GM12891 (cell line): ENCODE data around the gene CFAP61.

ENCODE experiments used
- DNase-seq: peaks from one replicate; pipeline ENCODE4 v3.0.0; 2011; ENCODE audit warnings: low spot score; ENCODE audit not compliant: insufficient read length
- FAIRE-seq: peaks from 2 replicates; lab custom pipeline; 2011; peaks lifted over from hg19 to GRCh38; lab: Jason Lieb, UNC
- PAX5 ChIP-seq: IDR thresholded peaks from 2 replicates; pipeline ENCODE4 v1.6.1; 2011; ENCODE audit warnings: low read length, moderate library complexity, mild to moderate bottlenecking; ENCODE audit not compliant: insufficient read depth, severe bottlenecking
- POLR2A ChIP-seq: IDR thresholded peaks from 2 replicates; pipeline ENCODE4 v1.6.1; 2011; ENCODE audit warnings: low read depth, low read length, control low read depth
- POLR2AphosphoS5 ChIP-seq: IDR thresholded peaks from 2 replicates; pipeline ENCODE4 v1.6.1; 2011; ENCODE audit warnings: low read depth, low read length, control low read depth
- POU2F2 ChIP-seq: IDR thresholded peaks from 2 replicates; pipeline ENCODE4 v1.6.1; 2011; ENCODE audit warnings: low read depth, mild to moderate bottlenecking, control low read depth, low read length, moderate library complexity
- SPI1 ChIP-seq: IDR thresholded peaks from 2 replicates; pipeline ENCODE4 v1.6.1; 2011; ENCODE audit warnings: low read depth, low read length, control low read depth
- TAF1 ChIP-seq: IDR thresholded peaks from 2 replicates; pipeline ENCODE4 v1.6.1; 2011; ENCODE audit warnings: low read depth, low read length, control low read depth

CFAP61 gene

DNA sequence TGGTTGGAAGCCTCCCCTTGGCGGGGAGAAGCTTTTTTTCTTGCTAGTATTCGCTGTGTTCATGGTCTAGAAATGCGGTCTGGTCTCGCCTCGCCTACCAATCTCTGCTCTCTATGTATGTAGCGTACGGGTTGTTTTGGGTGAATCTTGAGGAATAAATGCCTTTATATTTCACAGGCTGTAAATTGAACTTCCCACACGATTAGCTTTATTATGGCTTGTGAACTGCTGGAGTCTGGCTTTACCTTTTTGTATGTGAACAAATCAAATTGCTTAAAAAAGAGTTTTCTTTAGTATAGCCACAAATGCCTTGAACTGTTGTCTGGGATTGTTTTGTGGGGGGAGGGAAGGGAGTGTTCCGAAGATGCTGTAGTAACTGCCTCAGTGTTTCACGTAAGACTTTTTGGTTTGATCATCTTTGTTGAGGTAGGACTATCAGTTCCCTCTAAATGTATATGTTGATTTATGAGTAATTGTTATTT, 317.8 kb downstream of the CFAP61 start:
- TF ChIP-seq TAF1 (no peak), POLR2AphosphoS5 (no peak), POU2F2 (no peak), POLR2A (no peak), SPI1 (no peak), PAX5 (no peak)
- FAIRE-seq (no peak), DNase-seq (no peak)

- no peak for DNase-seq
- TF ChIP-seq POLR2AphosphoS5 (no peak), TAF1 (no peak), PAX5 (no peak), POLR2A (no peak), SPI1 (no peak), POU2F2 (no peak)
- no peak for FAIRE-seq
Measured at GRCh38 chr20:20371083-20371482, 318.8 kb downstream of the CFAP61 start.

DNA sequence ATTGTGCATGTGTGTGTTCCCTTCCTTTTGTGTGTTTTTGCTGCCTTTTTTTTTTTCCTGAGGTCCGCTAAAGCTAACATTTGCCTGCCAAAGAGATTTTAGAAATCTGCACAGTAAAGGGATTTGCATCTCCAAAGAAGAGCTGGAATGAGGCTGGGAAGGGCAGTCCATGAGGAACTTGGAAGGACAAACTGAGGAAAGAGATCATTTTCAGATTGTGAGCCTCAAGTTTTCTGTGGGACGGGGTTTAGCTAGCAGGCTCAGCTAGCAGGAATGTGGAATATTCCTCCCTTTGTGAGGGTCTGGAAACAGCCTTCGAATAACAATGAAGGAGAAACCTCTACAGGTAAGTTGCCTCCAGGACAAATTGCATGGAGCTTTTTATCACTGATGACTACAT, 319.3 kb downstream of the CFAP61 start:
- FAIRE-seq, result no peak
- TF ChIP-seq SPI1 (no peak), POLR2A (no peak), POU2F2 (no peak), POLR2AphosphoS5 (no peak), TAF1 (no peak), PAX5 (no peak)
- no peak for DNase-seq

DNA sequence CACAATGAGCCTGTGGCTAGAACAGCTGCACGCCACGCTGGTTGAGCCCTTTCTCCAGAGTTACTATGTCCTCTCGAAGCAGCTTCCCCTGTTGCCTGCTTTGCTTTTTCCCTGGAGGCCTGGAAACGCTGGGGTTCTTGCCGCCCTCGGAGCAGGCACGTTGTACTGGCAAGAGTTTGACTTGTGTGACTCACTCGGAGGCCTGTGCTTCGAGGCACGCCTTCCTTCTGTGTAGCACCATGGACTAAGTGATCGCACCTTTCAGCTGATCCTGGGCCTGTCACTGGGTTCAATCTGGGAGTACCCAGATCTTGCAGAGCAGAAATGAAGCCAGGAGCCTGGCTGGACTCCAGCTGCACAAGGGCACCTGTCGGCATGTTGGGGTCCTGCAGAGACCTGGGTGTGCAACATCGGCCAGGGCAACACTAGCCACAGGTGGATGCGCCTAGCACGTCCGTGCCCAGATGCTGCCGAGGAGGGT, 320.8 kb downstream of the CFAP61 start:
- DNase-seq (no peak), FAIRE-seq (no peak)
- TF ChIP-seq PAX5, result no peak
- no peak for TF ChIP-seq POLR2AphosphoS5
- no peak for TF ChIP-seq SPI1
- TF ChIP-seq POU2F2, result no peak
- no peak for TF ChIP-seq TAF1

DNA sequence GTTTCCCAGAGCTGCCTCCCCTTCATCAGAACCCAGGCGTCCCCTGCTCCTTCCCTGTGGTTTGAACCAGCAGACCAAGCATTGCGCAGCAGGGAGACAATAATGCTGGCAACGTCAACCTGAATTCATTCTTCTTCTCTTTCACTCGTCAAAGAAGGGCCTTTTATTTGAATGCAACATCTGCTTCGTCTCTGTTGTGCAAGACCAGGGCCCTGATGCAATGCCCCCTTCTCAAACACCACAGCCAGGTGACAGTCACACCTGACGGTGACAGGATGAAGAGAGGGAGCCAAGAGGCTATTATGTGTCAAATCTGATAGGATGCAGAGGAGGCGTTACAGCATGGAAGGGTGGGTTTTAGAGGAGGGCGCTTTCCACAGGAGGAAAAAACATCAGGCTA, 323.5 kb downstream of the CFAP61 start:
- FAIRE-seq (no peak), DNase-seq (no peak)
- TF ChIP-seq POU2F2, result no peak
- TF ChIP-seq PAX5, result no peak
- TF ChIP-seq TAF1, result no peak
- no peak for TF ChIP-seq POLR2A
- TF ChIP-seq SPI1, result no peak
- TF ChIP-seq POLR2AphosphoS5, result no peak

DNA sequence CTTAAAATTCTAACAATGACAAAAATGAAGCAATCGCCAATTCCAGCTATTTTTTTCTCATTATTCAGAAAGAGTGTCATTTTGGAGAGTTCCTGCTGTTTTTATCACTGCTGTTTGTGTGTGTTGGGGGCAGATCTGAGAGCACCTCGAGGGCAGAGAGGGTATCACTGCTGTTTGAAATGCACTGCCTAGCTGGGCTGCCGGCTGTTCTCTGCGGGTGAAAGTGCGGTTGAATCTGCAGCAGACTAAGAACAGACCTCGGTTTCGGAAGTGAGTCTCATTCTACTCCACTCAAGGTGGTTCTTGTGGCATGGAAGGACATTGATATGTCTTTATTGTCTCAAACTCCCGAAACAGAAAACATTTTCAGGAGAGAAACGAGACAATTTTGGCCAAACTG, 333.9 kb downstream of the CFAP61 start:
- TF ChIP-seq POLR2AphosphoS5 (no peak), PAX5 (no peak), POU2F2 (no peak), SPI1 (no peak), TAF1 (no peak), POLR2A (no peak)
- no peak for FAIRE-seq
- DNase-seq, result no peak

DNA sequence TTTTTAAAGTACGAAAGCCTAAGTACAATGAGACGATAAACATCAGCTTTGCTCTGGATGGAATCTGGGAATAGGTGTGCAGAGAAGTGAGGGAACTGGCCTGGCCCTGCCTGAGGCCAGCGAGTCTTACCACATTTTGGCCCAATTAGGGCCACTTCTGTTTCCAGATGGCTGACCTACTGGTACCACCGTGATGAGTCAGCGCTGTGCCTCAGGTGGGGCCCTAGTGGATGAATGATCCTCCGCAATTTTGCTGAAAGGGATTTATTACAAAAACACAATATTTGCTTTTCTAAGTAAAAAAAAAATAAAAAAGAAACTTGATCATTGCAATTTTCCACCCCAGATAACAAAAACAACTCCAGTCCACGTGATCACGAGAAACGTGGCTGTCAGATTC, 338.1 kb downstream of the CFAP61 start:
- TF ChIP-seq POLR2AphosphoS5, result no peak
- TF ChIP-seq TAF1, result no peak
- TF ChIP-seq POU2F2, result no peak
- TF ChIP-seq SPI1, result no peak
- TF ChIP-seq PAX5, result no peak
- no peak for TF ChIP-seq POLR2A
- no peak for FAIRE-seq
- DNase-seq, result no peak

DNA sequence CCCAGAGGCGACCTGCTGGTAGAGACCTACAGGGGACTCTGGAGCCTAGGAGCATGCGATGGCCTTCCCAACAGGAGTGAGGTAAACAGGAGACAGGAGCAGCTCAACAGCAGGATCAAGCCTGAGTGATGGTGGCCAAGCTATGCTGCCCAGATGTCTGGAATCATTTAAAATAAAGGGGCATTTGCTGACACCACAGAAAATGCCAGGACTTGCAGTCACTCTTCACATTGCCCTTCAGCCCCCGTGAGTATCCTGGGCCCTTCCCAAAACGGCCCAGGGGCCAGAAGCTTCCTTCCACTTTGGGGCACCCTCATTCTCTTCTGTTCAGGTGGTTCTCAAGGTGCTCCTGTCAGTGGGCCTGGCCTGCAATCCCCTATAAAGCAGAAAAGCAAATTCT, 338.8 kb downstream of the CFAP61 start:
- no peak for DNase-seq
- no peak for TF ChIP-seq TAF1
- no peak for TF ChIP-seq POU2F2
- TF ChIP-seq PAX5, result no peak
- TF ChIP-seq POLR2AphosphoS5, result no peak
- no peak for TF ChIP-seq POLR2A
- no peak for TF ChIP-seq SPI1
- no peak for FAIRE-seq

DNA sequence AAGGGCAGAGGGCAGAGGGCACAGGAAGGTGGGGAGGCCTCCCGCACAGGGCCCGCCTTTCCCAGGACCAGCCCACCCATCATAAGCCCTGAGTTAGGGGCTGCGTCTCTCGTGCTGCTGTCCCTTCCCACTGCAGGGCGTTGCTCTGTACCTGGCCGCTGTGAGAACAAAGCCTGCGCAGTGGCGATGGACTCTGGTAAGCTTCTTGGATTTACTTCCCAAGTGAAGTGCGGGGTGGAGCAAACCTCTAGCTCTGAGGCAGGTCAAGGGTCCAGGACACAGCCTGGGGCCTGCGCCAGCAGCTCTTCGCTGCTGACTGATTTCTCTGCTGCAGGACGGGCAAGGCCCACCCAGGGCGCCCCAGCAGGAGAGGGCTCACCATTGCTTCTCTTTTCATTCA, 339.4 kb downstream of the CFAP61 start:
- TF ChIP-seq POLR2A (no peak), PAX5 (no peak), TAF1 (no peak), POLR2AphosphoS5 (no peak), POU2F2 (no peak), SPI1 (no peak)
- no peak for FAIRE-seq
- no peak for DNase-seq
